HG02981 (cell line): ENCODE measurements around the gene GAPDHS.

Source experiments
- ATAC-seq: cut with Tn5 transposase; IDR thresholded peaks from one replicate; pipeline ENCODE4 v1.9.1; 2021; ENCODE audit warnings: mild to moderate bottlenecking, moderate library complexity; ENCODE audit not compliant: unreplicated experiment

Gene GAPDHS

GRCh38 chr19:35534803-35535480, 1.7 kb downstream of the GAPDHS start:
- no peak for ATAC-seq

- ATAC-seq, result no peak
Measured at GRCh38 chr19:35539314-35539713, 6.1 kb downstream of the GAPDHS start.

GRCh38 chr19:35539850-35540249, 6.6 kb downstream of the GAPDHS start:
- ATAC-seq, result no peak

GRCh38 chr19:35540356-35540927, 7.2 kb downstream of the GAPDHS start:
- no peak for ATAC-seq

- ATAC-seq, result no peak
Measured at GRCh38 chr19:35542209-35542608, 9.0 kb downstream of the GAPDHS start.

GRCh38 chr19:35543280-35544109, 10.2 kb downstream of the GAPDHS start:
- no peak for ATAC-seq

- ATAC-seq, result no peak
Measured at GRCh38 chr19:35544110-35544802, 11.0 kb downstream of the GAPDHS start.

- ATAC-seq, result peak; percentile 72
Measured at GRCh38 chr19:35545001-35545854, 12.0 kb downstream of the GAPDHS start, which contains the start of gene TMEM147. TSS of gene TMEM147 (plus strand) at chr19:35545626. CDS start at chr19:35545740, 114 bp downstream.

GRCh38 chr19:35545855-35546381, 12.7 kb downstream of the GAPDHS start:
- peak; percentile 29 for ATAC-seq

- no peak for ATAC-seq
Measured at GRCh38 chr19:35546532-35546931, 13.3 kb downstream of the GAPDHS start.

GRCh38 chr19:35549174-35549788, 16.0 kb downstream of the GAPDHS start:
- ATAC-seq, result no peak

- no peak for ATAC-seq
Measured at GRCh38 chr19:35549879-35550523, 16.7 kb downstream of the GAPDHS start.

GRCh38 chr19:35551091-35551810, 18.0 kb downstream of the GAPDHS start:
- no peak for ATAC-seq

- no peak for ATAC-seq
Measured at GRCh38 chr19:35552534-35553384, 19.5 kb downstream of the GAPDHS start.

- no peak for ATAC-seq
Measured at GRCh38 chr19:35553385-35554000, 20.2 kb downstream of the GAPDHS start.

GRCh38 chr19:35554076-35554475, 20.8 kb downstream of the GAPDHS start:
- no peak for ATAC-seq
